Cardiac fibroblast (primary cell): ENCODE data around the gene PHLDB3.
A peak's percentile ranks its signal among the peaks of the same experiment; 100 is the strongest.

ENCODE experiments used
- DNase-seq, 2 donors: peaks; one replicate each; pipeline versions ENCODE4 v3.0.0 to v3.0.0-alpha.2; 2010; ENCODE audit warnings: low read depth in 2 of 2
- H3K4me3 ChIP-seq, 2 donors: replicated peaks in 1 of 2; 1 replicate in 1 of 2; 2 replicates in 1 of 2; pipeline ENCODE4 v1.5.1; 2011; ENCODE audit warnings: low read depth in 2 of 2, low read length in 2 of 2, mild to moderate bottlenecking in 2 of 2, moderate library complexity in 1 of 2
- CTCF ChIP-seq: IDR thresholded peaks from one replicate; pipeline ENCODE4 v1.5.1; 2011; ENCODE audit warnings: low read depth, mild to moderate bottlenecking, low read length, inconsistent platforms

PHLDB3 gene

GRCh38 chr19:43463381-43464133 lies 41.0 kb downstream of the PHLDB3 start:
- H3K4me3 ChIP-seq, result peak overlapping the region; percentile 72 to 76
- no peak for TF ChIP-seq CTCF
- peak; percentile 92 to 94 for DNase-seq

- peak overlapping the region; percentile 72 to 76 for H3K4me3 ChIP-seq
- TF ChIP-seq CTCF, result no peak
- no peak for DNase-seq
These were observed 41.7 kb downstream of the PHLDB3 start for GRCh38 chr19:43462785-43463380.

- DNase-seq, result no peak
- TF ChIP-seq CTCF, result no peak
- H3K4me3 ChIP-seq, result no peak overlapping the region
These were observed 42.2 kb downstream of the PHLDB3 start for GRCh38 chr19:43462383-43462782.

- no peak for DNase-seq
- H3K4me3 ChIP-seq, result no peak overlapping the region
- TF ChIP-seq CTCF, result no peak
These were observed 43.2 kb downstream of the PHLDB3 start for GRCh38 chr19:43461303-43461702.

- no peak for DNase-seq
- H3K4me3 ChIP-seq, result no peak overlapping the region
These were observed 44.1 kb downstream of the PHLDB3 start for GRCh38 chr19:43460362-43461016.

GRCh38 chr19:43457809-43458208 lies 46.7 kb downstream of the PHLDB3 start:
- H3K4me3 ChIP-seq, result no peak overlapping the region
- DNase-seq, result no peak
- no peak for TF ChIP-seq CTCF

More at GRCh38 chr19:43460362-43461016, 44.1 kb downstream of the PHLDB3 start:
- TF ChIP-seq CTCF, result no peak
